Gastroesophageal sphincter (tissue), 3 donors: Measurements from ENCODE around the gene BTN3A1.

Source experiments
- POLR2A ChIP-seq, 2 donors: fragments of 450-650 bp; IDR thresholded peaks; one replicate each; pipeline ENCODE4 v1.6.1; 2017; ENCODE audit warnings: antibody characterized with exemption in 2 of 2, mild to moderate bottlenecking in 2 of 2, moderate library complexity in 1 of 2
- POLR2AphosphoS5 ChIP-seq: sonication (generic); formaldehyde crosslinking; IDR thresholded peaks from one replicate; pipeline ENCODE4 v1.6.1; 2017; ENCODE audit warnings: antibody characterized with exemption
- TF ChIP-seq, protein P1 (sequence below), 4 experiments: fragments of 200-600 bp in 2 of 4; fragments of 450-650 bp in 2 of 4; sonication (generic) in 1 of 4; IDR thresholded peaks; one replicate each; pipeline ENCODE4 v1.5.1; 2017 to 2019; ENCODE audit warnings: antibody characterized with exemption in 4 of 4, mild to moderate bottlenecking in 2 of 4, moderate library complexity in 2 of 4

DNA sequence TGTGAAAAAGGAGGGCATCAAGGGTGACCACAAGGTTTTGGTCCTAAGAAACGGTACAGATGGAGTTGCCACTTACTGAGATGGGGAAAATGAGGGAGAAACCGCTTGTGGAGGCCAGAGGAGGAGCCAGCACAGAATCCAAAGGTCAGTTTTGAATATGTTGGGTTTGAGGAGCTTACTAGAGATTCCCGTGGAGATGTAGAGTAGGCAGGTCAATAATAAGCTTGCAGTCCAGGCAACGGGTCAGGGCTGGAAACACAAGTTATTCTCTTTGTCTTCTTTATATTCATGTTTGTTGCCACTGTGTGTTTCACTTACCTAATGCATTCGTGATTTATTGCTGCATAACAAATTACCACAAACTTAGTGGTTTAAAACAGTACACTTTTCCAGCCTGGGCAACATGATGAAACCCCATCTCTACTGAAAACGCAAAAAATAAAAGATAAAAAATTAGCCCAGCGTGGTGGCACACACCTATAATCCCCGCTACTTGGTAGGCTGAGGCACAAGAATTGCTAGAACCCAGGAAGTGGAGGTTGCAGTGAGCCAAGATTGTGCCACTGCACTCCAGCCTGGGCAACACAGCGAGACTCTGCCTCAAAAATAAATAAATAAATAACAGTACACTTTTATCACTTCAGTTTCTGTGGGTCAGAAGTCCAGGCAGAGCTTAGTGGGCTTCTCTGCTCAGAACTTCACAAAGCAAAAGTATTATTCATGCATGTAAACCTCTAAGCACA lies 39.8 kb upstream of the BTN3A1 start:
- TF ChIP-seq, protein P1, sequence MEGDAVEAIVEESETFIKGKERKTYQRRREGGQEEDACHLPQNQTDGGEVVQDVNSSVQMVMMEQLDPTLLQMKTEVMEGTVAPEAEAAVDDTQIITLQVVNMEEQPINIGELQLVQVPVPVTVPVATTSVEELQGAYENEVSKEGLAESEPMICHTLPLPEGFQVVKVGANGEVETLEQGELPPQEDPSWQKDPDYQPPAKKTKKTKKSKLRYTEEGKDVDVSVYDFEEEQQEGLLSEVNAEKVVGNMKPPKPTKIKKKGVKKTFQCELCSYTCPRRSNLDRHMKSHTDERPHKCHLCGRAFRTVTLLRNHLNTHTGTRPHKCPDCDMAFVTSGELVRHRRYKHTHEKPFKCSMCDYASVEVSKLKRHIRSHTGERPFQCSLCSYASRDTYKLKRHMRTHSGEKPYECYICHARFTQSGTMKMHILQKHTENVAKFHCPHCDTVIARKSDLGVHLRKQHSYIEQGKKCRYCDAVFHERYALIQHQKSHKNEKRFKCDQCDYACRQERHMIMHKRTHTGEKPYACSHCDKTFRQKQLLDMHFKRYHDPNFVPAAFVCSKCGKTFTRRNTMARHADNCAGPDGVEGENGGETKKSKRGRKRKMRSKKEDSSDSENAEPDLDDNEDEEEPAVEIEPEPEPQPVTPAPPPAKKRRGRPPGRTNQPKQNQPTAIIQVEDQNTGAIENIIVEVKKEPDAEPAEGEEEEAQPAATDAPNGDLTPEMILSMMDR (IDR thresholded peaks at IDR 0.05), result no peak
- TF ChIP-seq POLR2AphosphoS5 (no peak), POLR2A (IDR thresholded peaks at IDR 0.05) (no peak)
